ENCODE data around the gene THBS4.

Gene THBS4

GRCh38 chr5:80124121-80124918, 89.2 kb downstream of the THBS4 start:
- ChIA-PET CTCF (no interaction called here), POLR2A (ENCODE audit: low non-redundant PET) (interaction anchor here (0.6 to 0.7 kb wide), 2 partner anchors 127 to 1052 kb away, joined by 3 read pairs; no protein-coding TSS in a partner anchor)
- no peak overlapping the region for H3K27ac ChIP-seq
- DNase-seq (ENCODE audit: low spot score): no peak
- TF ChIP-seq CTCF (conservative IDR thresholded peaks at IDR 0.05; ENCODE audit: low read depth): no peak

- CTCF ChIA-PET: interaction anchor here (0.7 to 1.0 kb wide), 4 partner anchors 14 to 1175 kb away, joined by 3 to 5 read pairs (median 3); partner anchors contain the start of gene SERINC5
- POLR2A ChIA-PET (ENCODE audit: low non-redundant PET): no interaction called here
- no peak for DNase-seq (ENCODE audit: low spot score)
- H3K27ac ChIP-seq: no peak overlapping the region
- no peak for TF ChIP-seq CTCF (conservative IDR thresholded peaks at IDR 0.05; ENCODE audit: low read depth)
These were observed 90.1 kb downstream of the THBS4 start for GRCh38 chr5:80125022-80125961.

GRCh38 chr5:80125962-80126480, 90.9 kb downstream of the THBS4 start:
- peak; percentile 29 for DNase-seq (ENCODE audit: low spot score)
- CTCF ChIA-PET: interaction anchor here (0.6 to 1.0 kb wide), 4 partner anchors 13 to 1012 kb away, joined by 3 read pairs; partner anchors contain the start of gene SERINC5
- POLR2A ChIA-PET (ENCODE audit: low non-redundant PET): no interaction called here
- no peak for TF ChIP-seq CTCF (conservative IDR thresholded peaks at IDR 0.05; ENCODE audit: low read depth)
- H3K27ac ChIP-seq: no peak overlapping the region

- no peak for DNase-seq (ENCODE audit: low spot score)
- POLR2A ChIA-PET (ENCODE audit: low non-redundant PET): no interaction called here
- no peak for TF ChIP-seq CTCF (conservative IDR thresholded peaks at IDR 0.05; ENCODE audit: low read depth)
- no peak overlapping the region for H3K27ac ChIP-seq
- CTCF ChIA-PET: no interaction called here
These were observed 92.0 kb downstream of the THBS4 start for GRCh38 chr5:80127116-80127552.

GRCh38 chr5:80128141-80128540, 93.0 kb downstream of the THBS4 start:
- H3K27ac ChIP-seq: no peak overlapping the region
- DNase-seq (ENCODE audit: low spot score): no peak
- POLR2A ChIA-PET (ENCODE audit: low non-redundant PET): no interaction called here
- no peak for TF ChIP-seq CTCF (conservative IDR thresholded peaks at IDR 0.05; ENCODE audit: low read depth)
- CTCF ChIA-PET: interaction anchor here (0.5 to 0.9 kb wide), 2 partner anchors 27 to 193 kb away, joined by 3 to 6 read pairs; no protein-coding TSS in a partner anchor

- TF ChIP-seq CTCF (conservative IDR thresholded peaks at IDR 0.05; ENCODE audit: low read depth): no peak
- ChIA-PET POLR2A (ENCODE audit: low non-redundant PET) (no interaction called here), CTCF (interaction anchor here (0.7 kb wide), 1 partner anchor 102 kb away, joined by 3 read pairs; no protein-coding TSS in a partner anchor)
- no peak for DNase-seq (ENCODE audit: low spot score)
- H3K27ac ChIP-seq: no peak overlapping the region
These were observed 94.0 kb downstream of the THBS4 start for GRCh38 chr5:80129146-80129545.

Measured in RWPE1 (cell line).